GM19467 (cell line): Measurements from ENCODE around the gene CAPN13.
A peak's percentile ranks its signal among the peaks of the same experiment; 100 is the strongest.

Experiments
- ATAC-seq: cut with Tn5 transposase; IDR thresholded peaks from one replicate; pipeline ENCODE4 v1.9.1; 2021; ENCODE audit warnings: mild to moderate bottlenecking, moderate library complexity; ENCODE audit not compliant: unreplicated experiment

CAPN13 gene

GRCh38 chr2:30730736-30731647 is 76.3 kb downstream of the CAPN13 start:
- no peak for ATAC-seq

- ATAC-seq = no peak
Observed at GRCh38 chr2:30729031-30729430, 78.2 kb downstream of the CAPN13 start.

GRCh38 chr2:30722936-30723725 is 84.1 kb downstream of the CAPN13 start:
- no peak for ATAC-seq

GRCh38 chr2:30721668-30722647 is 85.3 kb downstream of the CAPN13 start:
- no peak for ATAC-seq

GRCh38 chr2:30721241-30721640 is 86.0 kb downstream of the CAPN13 start:
- no peak for ATAC-seq

GRCh38 chr2:30717081-30717650 is 90.1 kb downstream of the CAPN13 start:
- ATAC-seq = no peak

GRCh38 chr2:30716123-30716900 is 90.9 kb downstream of the CAPN13 start:
- ATAC-seq = no peak

GRCh38 chr2:30714811-30715709 is 92.2 kb downstream of the CAPN13 start:
- no peak for ATAC-seq

- no peak for ATAC-seq
Observed at GRCh38 chr2:30713698-30714097, 93.5 kb downstream of the CAPN13 start.

GRCh38 chr2:30711646-30712085 is 95.6 kb downstream of the CAPN13 start:
- peak; percentile 72 for ATAC-seq

GRCh38 chr2:30710461-30710860 is 96.8 kb downstream of the CAPN13 start:
- no peak for ATAC-seq

- no peak for ATAC-seq
Observed at GRCh38 chr2:30710016-30710415, 97.2 kb downstream of the CAPN13 start.

- no peak for ATAC-seq
Observed at GRCh38 chr2:30709516-30709915, 97.7 kb downstream of the CAPN13 start.

GRCh38 chr2:30708491-30709290 is 98.6 kb downstream of the CAPN13 start:
- ATAC-seq = no peak

- no peak for ATAC-seq
Observed at GRCh38 chr2:30707304-30707903, 99.8 kb downstream of the CAPN13 start.

GRCh38 chr2:30706534-30707303 is 100.5 kb downstream of the CAPN13 start:
- no peak for ATAC-seq
